Dedifferentiated amniotic fluid mesenchymal stem cell (primary cell): ENCODE data around the gene CHRNA7.

ENCODE experiments used
- DNase-seq: peaks from one replicate; pipeline ENCODE4 v3.0.0-alpha.2; 2016; ENCODE audit errors: extremely low spot score

CHRNA7 gene

DNA sequence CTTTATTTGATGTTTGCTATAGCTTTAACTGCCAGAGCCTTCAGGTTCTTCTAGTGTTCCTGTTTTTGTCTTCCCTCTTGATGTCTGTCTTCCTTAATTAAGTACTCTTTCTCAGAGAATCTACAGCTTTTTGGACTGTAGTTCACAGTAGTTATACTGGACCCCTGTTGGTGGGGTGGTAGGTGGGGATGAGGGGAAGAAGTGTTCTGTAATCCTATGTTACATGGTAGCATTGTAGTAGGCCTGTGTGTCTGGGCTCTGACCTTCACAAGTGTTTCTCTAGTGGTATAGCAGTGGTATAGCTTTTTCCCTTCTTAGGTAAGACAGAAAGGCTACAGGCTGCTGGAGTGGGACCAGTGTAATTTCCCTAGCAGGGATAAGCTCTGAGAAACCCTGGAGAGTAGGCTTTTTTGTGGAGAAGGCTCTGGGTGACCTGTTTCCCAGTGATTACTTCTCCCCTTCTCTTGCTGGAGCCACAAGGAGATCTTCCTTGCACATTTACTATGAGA is 59.6 kb downstream of the CHRNA7 start:
- no peak for DNase-seq

DNA sequence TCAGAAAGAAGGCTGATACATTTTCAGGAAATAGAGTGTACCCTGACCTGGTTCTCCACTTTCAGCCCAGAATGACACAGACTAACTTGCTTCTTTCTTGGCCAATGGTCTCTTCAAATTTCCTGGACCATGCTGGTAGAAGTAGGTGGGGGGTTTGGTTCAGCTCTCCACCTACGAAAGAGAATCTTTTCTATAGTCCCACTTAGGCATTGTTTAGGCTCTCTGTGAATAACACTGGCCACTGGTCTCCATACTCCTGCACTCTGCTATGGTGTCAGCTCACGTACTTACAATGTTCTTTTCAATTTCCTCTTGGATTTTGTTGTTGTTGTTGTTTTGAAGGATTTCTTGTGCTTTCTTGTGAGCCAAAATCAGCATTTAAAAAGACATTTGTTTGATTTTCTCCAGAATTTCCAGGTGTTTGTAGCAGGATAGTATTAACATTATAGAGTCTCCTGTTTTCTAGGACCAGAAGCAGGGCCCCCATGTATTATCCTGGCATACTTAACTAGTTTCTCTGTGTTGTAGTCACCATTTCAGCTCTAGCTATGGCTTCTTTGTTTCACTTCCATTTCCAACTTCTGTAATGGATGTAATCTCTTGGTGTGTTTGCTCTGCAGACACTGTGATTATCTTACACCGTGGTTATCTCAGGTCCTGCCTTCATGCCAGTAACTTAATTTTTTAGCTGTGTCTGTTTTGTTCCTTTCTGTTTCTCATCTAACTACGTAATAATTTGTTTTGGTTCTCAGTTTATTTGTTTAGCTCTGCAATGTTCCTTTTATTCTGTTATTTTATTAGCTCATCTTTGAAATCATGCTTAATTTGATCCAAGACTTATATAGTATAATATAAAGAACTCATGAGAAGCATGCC is 61.4 kb downstream of the CHRNA7 start:
- no peak for DNase-seq

DNA sequence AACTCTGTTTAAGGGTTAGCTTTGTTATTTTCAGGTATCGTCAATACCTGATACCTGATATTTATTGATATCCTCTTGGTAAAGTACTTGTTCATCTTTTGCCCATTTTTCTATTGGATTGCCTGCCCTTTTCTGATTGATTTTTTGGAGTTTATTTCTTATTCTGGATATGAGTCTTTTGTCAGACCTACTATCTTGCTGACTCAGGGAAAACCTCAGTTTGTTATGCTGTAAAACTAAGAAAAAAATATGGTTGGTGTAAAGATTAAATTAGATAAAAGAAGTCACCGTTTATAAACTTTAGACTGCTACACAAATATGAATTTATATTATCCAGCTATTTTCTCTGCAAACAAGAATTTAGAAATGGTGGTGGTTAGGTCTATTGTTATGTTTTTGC is 65.9 kb downstream of the CHRNA7 start:
- no peak for DNase-seq

DNA sequence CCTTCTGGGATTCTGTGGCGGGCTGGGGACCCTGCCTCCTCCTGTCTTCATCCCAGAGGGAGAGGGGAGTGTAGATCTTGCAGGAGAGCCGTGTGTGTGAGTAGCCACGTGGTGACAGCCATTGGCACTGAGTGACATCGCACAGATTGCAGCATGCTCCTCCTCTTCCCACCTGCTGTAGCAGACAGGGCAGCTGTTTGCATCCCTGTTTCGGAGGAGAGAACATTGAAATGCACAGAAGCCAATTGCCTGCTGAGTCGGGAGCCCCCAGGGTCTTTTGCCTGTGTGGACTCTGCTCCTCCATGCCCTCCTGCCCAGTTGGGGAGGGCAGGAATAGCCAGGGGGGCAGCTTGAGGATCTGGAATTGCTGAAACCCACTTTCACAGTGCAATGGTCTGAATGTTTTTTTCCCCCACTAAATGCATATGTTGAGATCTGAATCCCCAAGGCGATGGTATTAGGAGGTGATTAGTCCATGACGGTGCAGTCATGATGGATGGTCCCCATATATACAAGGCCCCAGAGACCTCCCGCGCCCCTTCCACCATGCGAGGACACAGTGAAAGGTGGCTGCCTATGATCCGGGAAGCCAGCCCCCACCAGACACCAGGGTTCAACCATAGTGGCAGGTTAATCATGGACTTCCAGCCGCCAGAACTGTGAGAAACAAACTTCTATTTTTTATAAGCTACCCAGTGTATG is 66.8 kb downstream of the CHRNA7 start:
- no peak for DNase-seq

DNA sequence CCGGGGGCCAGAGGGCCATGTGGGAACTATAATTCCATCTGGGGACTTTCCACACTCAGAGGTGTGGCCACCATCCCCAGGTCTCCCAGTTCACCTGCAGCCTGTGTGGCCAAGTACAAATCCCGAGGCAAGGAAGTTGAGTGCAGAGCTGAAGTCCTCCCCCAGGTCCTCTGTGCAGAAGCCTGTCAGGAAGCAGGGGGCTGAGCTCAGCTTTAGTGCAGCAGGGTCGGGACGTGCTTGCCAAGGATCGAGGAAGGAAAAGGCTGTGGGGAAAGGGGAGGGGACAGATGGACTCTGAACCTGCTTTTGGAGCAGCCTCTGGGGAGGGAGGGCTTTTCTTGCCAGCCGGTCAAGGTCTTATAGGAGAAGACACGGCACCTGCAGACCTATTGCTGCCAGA is 67.7 kb downstream of the CHRNA7 start:
- no peak for DNase-seq

DNA sequence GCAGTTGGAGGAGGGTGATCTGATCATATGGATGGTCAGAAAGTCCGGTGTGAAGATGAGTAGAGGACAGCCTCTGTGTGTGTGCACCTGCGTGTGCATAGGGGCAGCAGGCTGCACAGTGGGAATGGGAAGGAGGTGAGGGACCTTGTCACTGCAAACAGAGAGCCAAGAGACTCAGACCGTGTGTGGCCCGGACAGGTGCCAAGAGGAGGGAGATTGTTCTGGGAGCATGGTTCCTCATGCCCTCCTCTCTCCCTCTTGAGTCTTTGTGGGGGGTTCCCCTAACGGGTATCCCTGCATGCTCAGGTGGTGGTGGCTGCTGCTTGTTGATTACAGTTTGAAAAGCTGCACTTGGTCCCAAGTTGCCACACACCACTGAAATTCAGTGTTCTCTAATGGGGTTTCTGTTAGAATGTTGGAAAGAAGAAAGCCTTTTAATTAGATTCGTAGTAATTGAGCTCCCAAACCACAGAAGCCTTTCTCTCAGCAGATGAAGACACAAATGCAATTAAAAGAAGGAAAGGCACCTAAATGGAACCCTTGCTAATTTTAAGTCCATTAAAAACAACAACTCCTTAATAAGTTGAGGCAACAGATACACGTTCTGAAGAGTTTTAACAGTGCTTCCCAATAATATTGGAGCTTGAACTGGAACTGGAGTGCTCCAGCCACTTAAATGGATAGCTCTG is 68.9 kb downstream of the CHRNA7 start:
- no peak for DNase-seq

DNA sequence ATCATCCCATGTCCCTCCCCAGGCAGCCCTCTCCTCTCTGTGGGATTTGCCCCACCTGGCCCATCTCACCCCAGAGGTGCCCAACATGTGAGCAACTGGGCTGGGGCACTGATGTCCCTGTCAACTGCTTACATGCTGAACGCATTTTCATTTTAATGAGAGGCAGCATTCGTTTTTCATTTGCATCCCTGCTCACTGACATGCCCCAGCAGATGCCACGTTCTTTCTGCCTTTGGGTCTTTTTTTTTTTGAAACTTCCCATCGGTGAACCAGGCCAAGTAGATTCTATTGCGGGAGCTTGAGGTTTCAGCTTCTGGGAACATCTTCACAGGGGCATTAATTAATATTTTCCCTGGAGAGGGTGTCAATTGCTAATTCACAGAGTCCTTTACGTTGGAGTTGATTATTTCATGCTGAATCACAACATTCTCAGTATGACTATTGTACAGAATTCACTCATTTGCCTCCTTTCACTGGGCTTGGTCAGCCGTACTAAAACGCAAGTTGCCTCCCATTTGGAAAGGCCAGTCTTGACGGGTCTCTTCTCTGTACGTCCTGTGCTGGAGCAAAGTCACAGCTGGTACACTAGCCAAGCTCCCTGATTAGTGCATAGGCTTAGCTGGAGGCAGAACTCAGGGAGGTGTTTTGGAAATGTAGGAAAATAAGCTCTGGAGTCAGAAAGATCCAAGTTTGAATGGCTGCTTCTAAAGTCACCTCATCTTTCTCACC is 69.8 kb downstream of the CHRNA7 start:
- no peak for DNase-seq

DNA sequence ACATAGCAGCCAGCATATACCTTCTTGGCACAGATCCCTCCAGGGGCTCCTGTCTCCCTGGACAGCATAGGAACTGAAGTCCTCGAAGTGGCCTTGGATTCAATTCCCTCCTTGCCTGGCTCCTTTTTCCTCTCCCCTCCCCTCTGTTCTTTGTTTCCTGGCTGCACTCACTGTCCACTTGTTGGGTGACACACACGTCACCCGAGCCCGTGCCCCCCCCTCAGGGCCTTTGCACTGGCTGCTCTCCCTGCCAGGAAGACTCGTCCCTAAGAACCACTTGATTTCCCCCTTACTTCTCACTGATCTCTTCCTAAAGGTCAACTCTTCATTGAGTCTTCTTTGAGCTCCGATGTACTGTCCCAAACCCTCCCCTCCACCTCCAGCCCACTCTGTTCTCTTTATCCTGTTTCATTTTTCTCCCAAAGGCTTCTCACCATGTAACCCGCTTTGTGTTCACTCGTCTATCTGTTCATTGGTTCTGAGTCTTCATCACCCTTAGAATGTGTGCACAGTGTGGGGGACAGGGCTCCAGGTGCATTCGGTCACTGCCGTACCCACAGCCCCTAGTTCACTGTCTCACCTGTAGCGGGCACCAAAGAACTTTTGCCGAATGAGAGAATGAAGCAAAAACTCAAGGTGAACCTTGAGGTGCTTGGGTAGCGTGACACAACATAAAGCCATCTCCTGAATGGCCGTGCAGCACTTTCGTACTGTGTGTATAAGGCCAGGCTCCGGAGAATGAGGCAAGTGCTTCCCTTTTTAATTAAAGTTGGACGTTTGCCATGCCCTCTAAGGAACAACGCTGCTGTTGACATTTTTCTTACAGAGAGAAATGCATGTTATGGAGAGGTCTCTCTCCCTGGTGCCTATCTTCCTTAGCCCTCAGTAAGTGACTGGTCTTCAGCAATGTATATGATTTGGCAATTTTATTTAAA is 74.0 kb downstream of the CHRNA7 start:
- DNase-seq: no peak

DNA sequence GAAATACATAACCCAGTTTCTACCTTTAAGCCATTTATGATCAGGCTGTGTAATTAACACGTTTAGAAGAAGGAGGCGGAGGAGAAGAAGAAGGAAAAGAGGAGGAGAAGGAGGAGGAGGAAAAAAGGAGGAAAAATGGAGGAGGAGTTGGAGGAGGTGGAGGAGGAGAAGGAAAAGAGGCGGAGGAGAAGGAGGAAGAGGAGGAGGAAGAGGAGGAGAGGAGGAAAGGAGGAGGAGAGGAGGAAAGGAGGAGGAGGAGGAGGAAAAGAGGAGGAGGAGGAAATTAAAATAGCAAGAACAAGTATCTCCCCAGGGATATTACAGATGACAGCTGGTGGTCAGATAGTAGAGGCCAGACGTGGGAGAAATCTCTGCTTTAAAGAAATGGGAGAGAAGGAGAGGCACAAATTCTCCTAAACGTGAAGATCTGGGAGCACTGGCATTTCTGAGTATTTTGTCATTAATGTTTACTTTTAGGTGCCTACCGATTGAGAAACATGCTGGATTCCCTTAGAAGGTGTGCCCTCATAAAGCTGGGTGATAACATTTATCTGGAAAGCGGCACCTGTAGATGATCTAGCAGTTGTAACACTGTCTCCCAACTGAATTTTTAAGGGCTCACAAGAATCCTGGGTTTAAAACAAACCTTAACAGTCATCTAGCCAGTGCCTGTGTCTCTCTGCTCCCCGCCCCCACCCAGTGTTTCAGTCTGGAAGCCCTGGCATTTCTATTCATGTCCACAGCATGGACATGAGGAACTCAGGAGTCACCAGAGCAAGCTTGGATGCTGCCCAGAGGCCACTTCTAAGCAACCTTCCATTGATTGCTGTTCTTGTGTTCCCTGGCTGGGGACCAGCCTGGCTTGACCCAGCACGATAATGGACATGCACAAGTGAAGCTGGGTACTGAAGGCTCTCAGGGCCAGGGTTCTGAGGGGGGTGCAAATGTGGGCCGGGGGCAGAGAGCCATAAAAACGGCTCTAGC is 75.2 kb downstream of the CHRNA7 start:
- no peak for DNase-seq

DNA sequence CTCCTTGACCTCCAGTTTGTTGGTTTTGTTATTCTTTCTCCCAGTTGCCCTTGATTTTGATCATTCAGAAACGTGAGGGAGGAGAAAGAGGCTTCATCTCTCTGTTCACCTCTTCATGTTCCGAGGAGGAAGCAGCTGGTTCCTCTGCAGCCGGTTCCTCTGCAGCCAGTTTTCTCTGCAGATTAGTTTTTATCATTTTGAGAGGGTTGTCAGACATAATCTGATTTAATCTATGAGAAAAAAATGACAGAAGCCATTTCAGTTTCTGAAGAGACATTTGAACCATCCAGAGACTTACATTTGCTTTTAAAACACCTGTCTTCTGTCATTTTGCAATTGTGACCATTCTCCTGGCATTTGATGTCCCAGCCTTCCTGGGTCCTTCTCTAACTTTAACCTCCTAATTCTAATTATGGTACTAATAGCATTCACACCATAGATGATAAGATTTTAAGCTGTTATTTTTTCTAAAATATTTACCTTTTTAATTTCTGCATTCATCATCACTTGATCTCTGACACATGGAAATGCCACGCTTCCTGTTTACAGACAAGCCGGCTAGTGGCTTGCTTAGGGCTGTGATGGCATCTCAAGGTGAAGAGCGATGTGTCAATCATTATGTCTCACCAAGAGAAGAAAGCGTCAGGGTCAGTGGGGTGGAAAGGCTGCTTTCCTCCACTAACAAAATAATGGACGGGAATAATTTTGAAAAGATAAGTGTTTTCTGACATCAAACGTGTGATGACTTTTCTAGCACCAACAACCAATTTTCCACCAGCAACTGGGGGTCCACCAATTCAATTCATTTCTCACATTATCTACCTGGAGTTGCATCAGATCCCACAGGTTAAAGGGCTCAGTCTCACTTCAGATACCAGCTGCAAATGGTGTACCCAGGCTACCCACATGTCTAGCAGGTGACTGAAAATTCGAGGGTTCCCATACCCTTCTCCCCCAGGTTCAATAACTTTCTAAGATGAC is 76.4 kb downstream of the CHRNA7 start:
- DNase-seq: no peak

DNA sequence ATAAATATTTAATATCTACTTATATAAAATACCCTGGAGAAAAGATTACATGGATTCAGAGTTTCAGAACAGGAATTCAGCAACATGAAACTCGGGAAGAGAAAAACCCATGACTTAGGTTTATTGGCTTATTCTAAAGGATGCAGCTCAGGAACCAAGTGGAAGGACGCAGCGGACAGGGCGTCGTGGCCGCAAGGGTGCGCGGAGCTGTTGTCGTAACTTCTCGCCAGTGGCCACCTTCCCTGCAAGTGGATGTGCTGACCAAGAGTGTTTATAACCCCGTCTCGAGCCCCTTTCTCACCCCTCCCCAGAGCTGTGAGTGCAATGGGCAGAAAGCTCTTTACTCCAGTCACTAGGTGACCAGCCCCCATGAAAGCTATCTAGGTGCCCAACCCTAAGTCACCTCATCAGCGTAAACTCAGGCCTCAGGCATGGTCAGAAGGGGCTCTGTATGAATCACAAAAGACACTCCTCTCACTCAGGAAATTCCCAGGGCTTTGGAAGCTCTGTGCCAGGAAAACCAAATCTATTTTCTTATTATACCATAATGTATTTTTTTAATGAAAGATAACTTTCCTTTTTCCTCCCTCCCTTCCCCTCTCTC is 77.3 kb downstream of the CHRNA7 start:
- no peak for DNase-seq

DNA sequence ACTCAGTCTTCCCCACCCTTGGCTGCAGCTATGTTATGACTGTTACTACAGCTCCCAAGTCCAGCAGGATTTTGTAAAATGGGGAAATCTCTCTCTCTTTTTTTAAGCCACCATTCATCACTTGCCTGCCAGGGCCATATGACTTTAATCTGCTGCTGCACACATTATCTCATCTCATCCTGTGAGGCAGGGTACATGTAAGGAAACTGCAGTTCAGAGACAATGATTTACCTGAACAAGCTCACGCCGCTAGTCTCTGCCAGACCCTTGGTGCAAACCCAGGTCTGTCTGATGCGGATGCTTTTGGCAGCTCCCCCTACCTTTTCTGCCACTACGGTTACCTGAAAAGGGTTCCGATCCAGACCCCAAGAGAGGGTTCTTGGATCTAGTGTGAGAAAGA is 78.3 kb downstream of the CHRNA7 start:
- no peak for DNase-seq

DNA sequence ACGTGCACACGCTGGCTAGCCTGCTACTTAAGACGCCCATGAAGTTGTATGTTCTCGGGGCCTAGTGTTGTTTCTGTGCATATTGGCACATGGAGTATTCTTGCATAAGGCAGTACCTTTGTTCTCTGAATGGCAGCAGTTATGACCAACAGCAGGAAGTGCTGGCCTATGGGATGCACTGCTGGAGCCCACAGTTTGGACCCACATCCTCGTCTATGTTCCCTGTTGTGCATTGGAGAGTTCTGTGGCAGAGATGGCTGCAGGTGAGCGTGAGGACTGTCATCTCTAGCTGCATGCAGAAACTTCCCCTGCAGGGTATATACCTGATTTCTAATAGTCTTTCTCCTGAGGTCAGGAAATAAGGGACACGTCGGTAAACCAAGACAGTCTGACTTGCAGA is 81.8 kb downstream of the CHRNA7 start:
- DNase-seq: no peak

DNA sequence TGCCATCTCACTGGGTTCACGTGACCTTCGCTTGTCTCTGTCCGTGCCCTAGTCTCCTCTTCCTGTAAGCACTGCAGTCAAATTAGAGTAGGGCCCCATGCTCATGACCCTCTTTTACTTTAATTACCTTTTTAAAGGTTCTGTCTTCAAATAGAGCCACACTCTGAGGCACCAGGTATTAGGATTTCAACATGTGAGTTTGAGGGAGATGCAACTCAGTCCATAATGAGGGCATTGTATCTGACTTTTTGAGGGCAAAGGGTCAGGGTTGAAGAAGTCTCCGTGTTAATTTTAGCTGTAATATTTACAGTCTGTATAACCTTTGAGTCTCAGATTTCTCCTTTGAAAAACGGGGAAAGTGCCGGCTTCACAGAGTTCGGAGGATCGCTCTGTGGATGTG is 82.9 kb downstream of the CHRNA7 start:
- DNase-seq: no peak

DNA sequence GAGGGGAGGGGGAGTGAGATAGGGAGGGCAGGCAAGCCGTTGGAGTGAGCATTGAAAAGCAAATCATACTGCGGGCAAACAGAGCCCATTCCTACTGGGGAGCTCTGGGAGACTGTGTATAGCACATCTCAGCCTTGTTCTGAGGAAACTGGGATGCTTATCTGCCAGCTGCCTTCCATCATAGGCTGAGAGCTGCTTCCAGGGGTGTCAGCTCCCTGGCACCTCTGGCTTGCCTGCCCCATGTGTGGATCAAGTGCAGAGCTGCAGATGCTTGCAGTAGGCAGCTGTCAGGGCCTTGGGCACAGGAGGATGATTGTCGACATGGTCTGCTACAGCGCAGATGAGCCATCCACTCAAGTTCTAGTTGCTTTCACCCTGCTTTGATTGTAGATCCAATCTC is 86.8 kb downstream of the CHRNA7 start:
- DNase-seq: no peak

DNA sequence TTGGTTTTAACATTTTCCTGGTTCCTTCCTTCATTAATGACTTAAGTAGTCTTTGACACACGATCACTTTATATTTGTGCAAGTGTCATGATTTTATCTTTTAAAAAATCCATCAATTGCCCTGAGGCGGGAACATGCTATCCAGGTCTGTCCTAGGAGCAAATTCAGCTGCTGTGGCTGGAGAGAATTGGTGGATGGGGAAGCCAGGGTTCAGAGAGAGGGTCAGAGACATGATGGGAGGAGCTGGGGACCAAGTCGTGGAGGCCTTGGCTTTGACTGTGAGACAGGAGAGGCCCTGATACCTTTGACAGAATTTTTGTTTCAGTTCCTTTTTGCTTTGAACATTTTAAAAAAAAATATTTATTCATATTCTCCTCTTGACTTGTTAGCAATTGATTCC is 89.0 kb downstream of the CHRNA7 start:
- DNase-seq: no peak

DNA sequence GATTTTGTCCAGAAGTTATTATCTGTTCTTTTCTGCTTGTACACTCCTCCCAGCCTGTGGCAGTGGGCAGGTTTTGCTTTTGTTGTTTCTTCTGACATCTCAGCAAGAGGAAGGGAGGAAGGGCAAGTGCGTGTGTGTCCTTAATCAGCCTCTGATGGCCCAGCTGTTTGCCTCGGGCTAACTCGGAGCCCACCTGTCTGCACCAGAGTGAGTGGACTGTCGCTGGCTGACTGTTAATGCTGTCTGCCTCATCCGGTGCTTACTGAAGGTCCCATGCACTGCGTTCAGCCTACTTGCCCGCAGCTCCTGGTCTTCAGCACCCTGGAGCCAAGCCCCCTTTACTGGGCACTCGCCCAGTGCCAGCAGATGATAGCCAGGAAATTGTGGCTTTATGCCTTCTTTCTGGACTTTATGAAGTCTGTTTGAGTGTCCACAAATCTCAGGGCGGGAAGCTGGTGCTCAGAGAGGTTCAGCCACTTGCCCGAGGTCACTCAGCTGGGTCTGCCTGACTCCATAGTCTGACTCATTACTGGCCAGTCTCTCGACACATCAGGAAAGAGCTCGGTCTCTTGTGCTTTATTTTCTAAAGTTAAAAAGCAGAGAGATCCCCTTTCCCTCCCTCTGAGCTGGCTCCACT is 89.5 kb downstream of the CHRNA7 start:
- DNase-seq: no peak
